ENCODE data around the gene DRAXIN.
A peak's percentile ranks its signal among the peaks of the same experiment; 100 is the strongest.

Gene DRAXIN

GRCh38 chr1:11735854-11736745, 44.6 kb downstream of the DRAXIN start, which contains the start of gene AGTRAP:
Gene AGTRAP, plus strand, starts transcription at chr1:11736136. Its CDS starts 73 bp downstream, at chr1:11736209.
- DNase-seq (ENCODE audit: low read depth) = peak; percentile 95
- H3K4me3 ChIP-seq (ENCODE audit: low read depth, low read length) = peak within 1 kb of the TSS; percentile 95
- TF ChIP-seq CTCF (conservative IDR thresholded peaks at IDR 0.05; ENCODE audit: low read depth, low read length) = no peak

GRCh38 chr1:11736746-11737639, 45.5 kb downstream of the DRAXIN start:
- peak; percentile 85 for DNase-seq (ENCODE audit: low read depth)
- no peak for TF ChIP-seq CTCF (conservative IDR thresholded peaks at IDR 0.05; ENCODE audit: low read depth, low read length)
- H3K4me3 ChIP-seq (ENCODE audit: low read depth, low read length) = peak overlapping the region; percentile 95

- no peak for TF ChIP-seq CTCF (conservative IDR thresholded peaks at IDR 0.05; ENCODE audit: low read depth, low read length)
- DNase-seq (ENCODE audit: low read depth) = no peak
- no peak overlapping the region for H3K4me3 ChIP-seq (ENCODE audit: low read depth, low read length)
Measured at GRCh38 chr1:11738096-11738495, 46.6 kb downstream of the DRAXIN start.

GRCh38 chr1:11738783-11739182, 47.3 kb downstream of the DRAXIN start:
- no peak for DNase-seq (ENCODE audit: low read depth)
- H3K4me3 ChIP-seq (ENCODE audit: low read depth, low read length) = no peak overlapping the region
- TF ChIP-seq CTCF (conservative IDR thresholded peaks at IDR 0.05; ENCODE audit: low read depth, low read length) = no peak

GRCh38 chr1:11740258-11741192, 49.0 kb downstream of the DRAXIN start:
- no peak for DNase-seq (ENCODE audit: low read depth)
- no peak overlapping the region for H3K4me3 ChIP-seq (ENCODE audit: low read depth, low read length)
- TF ChIP-seq CTCF (conservative IDR thresholded peaks at IDR 0.05; ENCODE audit: low read depth, low read length) = no peak

- DNase-seq (ENCODE audit: low read depth) = no peak
- no peak for TF ChIP-seq CTCF (conservative IDR thresholded peaks at IDR 0.05; ENCODE audit: low read depth, low read length)
- no peak overlapping the region for H3K4me3 ChIP-seq (ENCODE audit: low read depth, low read length)
Measured at GRCh38 chr1:11741482-11741881, 50.0 kb downstream of the DRAXIN start.
